ENCODE measurements around the gene CTNNA1.

The CTNNA1 gene

DNA sequence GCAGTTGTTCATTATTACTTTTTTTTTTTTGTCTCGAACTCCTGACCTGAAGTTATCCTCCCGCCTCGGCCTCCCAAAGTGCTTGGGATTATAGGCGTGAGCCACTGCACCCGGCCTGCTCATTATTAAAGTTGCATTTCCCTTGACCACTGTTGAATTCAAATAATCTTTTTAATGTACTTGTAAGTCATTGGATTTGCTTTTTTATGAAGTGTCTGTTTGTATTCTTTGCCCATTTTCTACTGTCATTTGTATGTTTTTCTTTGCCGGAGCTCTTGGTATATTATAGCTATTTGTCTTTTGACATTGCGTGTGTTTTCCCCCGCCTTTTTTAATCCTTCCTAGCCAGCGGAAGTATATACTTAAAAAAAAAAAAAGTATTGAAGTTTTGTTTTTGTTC is 99.9 kb downstream of the CTNNA1 start:
- no peak overlapping the region for H3K27ac ChIP-seq (ENCODE audit: low read depth, low read length)
- no peaks in the 10 kb centered on the region for H3K36me3 ChIP-seq (ENCODE audit: control insufficient read depth, insufficient read depth, low read length)
- H3K9ac ChIP-seq (ENCODE audit: low read length): no peak overlapping the region
- H3K27me3 ChIP-seq (ENCODE audit: control insufficient read depth, insufficient read depth, low read length): no peaks in the 10 kb centered on the region
- peaks cover 3% of the 10 kb centered on the region for H3K4me1 ChIP-seq (ENCODE audit: control insufficient read depth, insufficient read depth, low read length)
- no peak overlapping the region for H3K4me3 ChIP-seq (ENCODE audit: low read length)

- peaks cover 5% of the 10 kb centered on the region for H3K36me3 ChIP-seq (ENCODE audit: control insufficient read depth, insufficient read depth, low read length)
- no peak overlapping the region for H3K4me3 ChIP-seq (ENCODE audit: low read length)
- no peak overlapping the region for H3K9ac ChIP-seq (ENCODE audit: low read length)
- H3K27ac ChIP-seq (ENCODE audit: low read depth, low read length): no peak overlapping the region
- H3K4me1 ChIP-seq (ENCODE audit: control insufficient read depth, insufficient read depth, low read length): no peaks in the 10 kb centered on the region
- H3K27me3 ChIP-seq (ENCODE audit: control insufficient read depth, insufficient read depth, low read length): no peaks in the 10 kb centered on the region
These were observed 113.8 kb downstream of the CTNNA1 start for GRCh38 chr5:138867011-138867410.

- Histone ChIP-seq H3K36me3 (ENCODE audit: control insufficient read depth, insufficient read depth, low read length) (no peaks in the 10 kb centered on the region), H3K27me3 (ENCODE audit: control insufficient read depth, insufficient read depth, low read length) (no peaks in the 10 kb centered on the region), H3K9ac (ENCODE audit: low read length) (no peak overlapping the region), H3K27ac (ENCODE audit: low read depth, low read length) (no peak overlapping the region), H3K4me1 (ENCODE audit: control insufficient read depth, insufficient read depth, low read length) (no peaks in the 10 kb centered on the region), H3K4me3 (ENCODE audit: low read length) (no peak overlapping the region)
These were observed 115.8 kb downstream of the CTNNA1 start for GRCh38 chr5:138869038-138869437.

- H3K4me1 ChIP-seq (ENCODE audit: control insufficient read depth, insufficient read depth, low read length): no peaks in the 10 kb centered on the region
- H3K27ac ChIP-seq (ENCODE audit: low read depth, low read length): no peak overlapping the region
- no peaks in the 10 kb centered on the region for H3K36me3 ChIP-seq (ENCODE audit: control insufficient read depth, insufficient read depth, low read length)
- H3K9ac ChIP-seq (ENCODE audit: low read length): no peak overlapping the region
- no peaks in the 10 kb centered on the region for H3K27me3 ChIP-seq (ENCODE audit: control insufficient read depth, insufficient read depth, low read length)
- no peak overlapping the region for H3K4me3 ChIP-seq (ENCODE audit: low read length)
These were observed 116.7 kb downstream of the CTNNA1 start for GRCh38 chr5:138869763-138870500.

GRCh38 chr5:138870611-138871010 is 117.4 kb downstream of the CTNNA1 start:
- no peak overlapping the region for H3K9ac ChIP-seq (ENCODE audit: low read length)
- peaks cover 5% of the 10 kb centered on the region for H3K4me1 ChIP-seq (ENCODE audit: control insufficient read depth, insufficient read depth, low read length)

DNA sequence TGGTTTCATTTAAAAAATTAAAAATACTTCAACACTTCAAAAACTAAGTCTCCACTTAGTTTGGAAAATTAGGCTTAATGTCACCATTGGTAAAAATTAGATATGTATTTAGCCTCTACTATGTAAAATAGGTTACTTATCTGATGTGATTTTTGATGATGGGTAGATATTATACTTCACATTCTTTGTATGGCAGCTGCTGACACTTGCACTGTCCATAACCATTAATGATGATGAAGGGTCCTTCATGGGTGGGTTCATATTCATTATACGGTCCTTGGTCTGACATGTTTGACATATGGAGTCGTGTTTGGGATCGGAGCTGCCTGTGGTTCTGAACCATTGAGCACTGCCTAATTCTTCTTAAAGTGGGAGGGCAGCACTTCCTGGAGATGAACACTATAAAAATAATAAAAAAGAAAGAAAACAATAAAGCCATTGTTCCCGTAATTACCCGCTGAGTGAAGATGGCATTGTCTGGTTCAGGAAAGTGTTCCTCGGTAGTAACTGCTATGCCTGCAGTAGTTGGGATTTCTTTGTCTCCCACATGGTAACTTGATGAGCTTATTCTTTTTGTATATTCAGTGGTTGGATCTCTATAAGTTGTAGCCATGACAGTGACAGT is 119.7 kb downstream of the CTNNA1 start:
- Histone ChIP-seq H3K4me3 (ENCODE audit: low read length) (no peak overlapping the region), H3K27me3 (ENCODE audit: control insufficient read depth, insufficient read depth, low read length) (no peaks in the 10 kb centered on the region), H3K9ac (ENCODE audit: low read length) (no peak overlapping the region), H3K36me3 (ENCODE audit: control insufficient read depth, insufficient read depth, low read length) (no peaks in the 10 kb centered on the region), H3K27ac (ENCODE audit: low read depth, low read length) (no peak overlapping the region), H3K4me1 (ENCODE audit: control insufficient read depth, insufficient read depth, low read length) (peaks cover 6% of the 10 kb centered on the region)

More at GRCh38 chr5:138870611-138871010, 117.4 kb downstream of the CTNNA1 start:
- no peaks in the 10 kb centered on the region for H3K36me3 ChIP-seq (ENCODE audit: control insufficient read depth, insufficient read depth, low read length)
- no peak overlapping the region for H3K27ac ChIP-seq (ENCODE audit: low read depth, low read length)
- no peak overlapping the region for H3K4me3 ChIP-seq (ENCODE audit: low read length)
- no peaks in the 10 kb centered on the region for H3K27me3 ChIP-seq (ENCODE audit: control insufficient read depth, insufficient read depth, low read length)

DNA sequence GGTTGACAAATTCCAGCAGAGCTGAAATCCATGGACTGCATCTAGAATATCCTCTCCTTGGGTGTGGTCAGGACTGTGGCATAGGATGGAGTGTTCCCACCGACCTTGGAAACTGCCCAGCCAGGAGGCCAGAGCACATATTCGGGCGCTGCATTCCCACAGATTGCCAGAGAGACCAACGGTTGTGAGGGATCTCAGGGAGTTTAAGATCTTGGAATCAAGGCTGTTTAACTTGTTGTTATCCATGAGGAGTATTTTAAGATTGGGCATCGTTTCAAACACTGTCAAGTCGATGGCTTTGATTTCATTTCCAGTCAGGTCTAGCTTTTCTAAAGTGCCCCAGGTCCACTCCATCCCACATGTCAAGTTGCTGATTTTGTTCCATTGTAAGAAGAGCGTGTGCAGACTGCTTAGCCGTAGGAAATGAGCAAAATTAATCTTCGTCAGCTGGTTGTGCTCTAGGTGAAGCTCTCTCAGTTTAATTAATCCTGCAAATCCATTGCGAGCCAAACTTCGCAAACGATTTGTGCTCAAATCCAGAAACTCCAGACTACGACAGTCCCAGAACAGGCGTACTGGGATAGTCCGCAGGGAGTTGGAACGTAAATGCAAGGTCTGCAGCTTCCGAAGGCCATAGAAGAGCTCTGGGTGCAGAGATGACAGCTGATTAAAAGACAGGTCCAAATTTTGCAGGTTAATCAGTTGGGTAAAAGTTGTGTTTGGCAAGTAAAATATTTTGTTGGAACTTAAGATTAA is 120.4 kb downstream of the CTNNA1 start:
- peaks cover 6% of the 10 kb centered on the region for H3K4me1 ChIP-seq (ENCODE audit: control insufficient read depth, insufficient read depth, low read length)
- H3K36me3 ChIP-seq (ENCODE audit: control insufficient read depth, insufficient read depth, low read length): no peaks in the 10 kb centered on the region
- H3K27ac ChIP-seq (ENCODE audit: low read depth, low read length): no peak overlapping the region
- H3K27me3 ChIP-seq (ENCODE audit: control insufficient read depth, insufficient read depth, low read length): no peaks in the 10 kb centered on the region
- no peak overlapping the region for H3K9ac ChIP-seq (ENCODE audit: low read length)
- no peak overlapping the region for H3K4me3 ChIP-seq (ENCODE audit: low read length)

- Histone ChIP-seq H3K27ac (ENCODE audit: low read depth, low read length) (no peak overlapping the region), H3K4me3 (ENCODE audit: low read length) (no peak overlapping the region), H3K36me3 (ENCODE audit: control insufficient read depth, insufficient read depth, low read length) (no peaks in the 10 kb centered on the region), H3K9ac (ENCODE audit: low read length) (no peak overlapping the region), H3K4me1 (ENCODE audit: control insufficient read depth, insufficient read depth, low read length) (peaks cover 6% of the 10 kb centered on the region), H3K27me3 (ENCODE audit: control insufficient read depth, insufficient read depth, low read length) (no peaks in the 10 kb centered on the region)
These were observed 121.0 kb downstream of the CTNNA1 start for GRCh38 chr5:138874241-138874640.

DNA sequence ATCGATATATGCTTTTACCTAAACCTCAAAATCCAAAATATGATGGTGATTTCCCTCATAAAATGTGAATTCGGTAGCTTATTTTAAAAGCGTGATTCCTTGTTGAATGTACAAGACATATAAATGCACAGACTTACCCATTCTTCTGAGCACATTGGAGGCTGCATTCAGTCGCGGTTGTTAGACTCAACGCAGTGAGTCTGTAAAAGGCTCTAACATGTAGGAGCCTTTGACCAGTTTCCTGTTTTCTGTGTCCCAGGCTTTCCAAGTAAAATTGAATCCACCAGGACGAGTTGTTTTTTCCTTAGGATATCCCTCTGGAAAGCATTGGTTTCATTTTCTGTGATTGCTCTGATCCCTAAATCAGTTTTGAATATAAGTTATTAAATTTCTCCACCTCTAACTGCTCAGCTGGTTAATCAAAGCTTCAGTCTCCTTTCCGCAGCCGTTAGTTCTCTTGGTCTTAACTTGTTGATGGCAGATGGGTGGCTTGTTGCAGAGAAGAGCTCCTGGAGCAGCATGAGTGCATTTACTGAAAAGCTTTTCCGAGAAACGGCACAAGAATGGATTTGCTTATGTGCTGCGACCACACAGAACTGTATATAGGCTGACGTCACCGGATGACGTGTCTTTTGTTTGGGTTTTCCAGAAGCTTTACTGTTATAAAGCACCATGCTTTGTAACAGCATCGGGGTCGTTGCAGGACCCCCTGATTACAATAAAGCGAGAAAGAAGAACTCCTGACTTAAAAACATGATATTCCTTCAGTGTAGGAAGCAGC is 121.7 kb downstream of the CTNNA1 start, which contains the start of gene LRRTM2:
Gene LRRTM2, minus strand, starts transcription at position 565 of the 781 bp plus-strand sequence. Its CDS starts 424 bp downstream, at position 141.
- peak within 1 kb of the TSS; percentile 63 for H3K4me3 ChIP-seq (ENCODE audit: low read length)
- peaks cover 6% of the 10 kb centered on the region for H3K4me1 ChIP-seq (ENCODE audit: control insufficient read depth, insufficient read depth, low read length)
- H3K36me3 ChIP-seq (ENCODE audit: control insufficient read depth, insufficient read depth, low read length): no peaks in the 10 kb centered on the region
- no peak within 1 kb of the TSS for H3K9ac ChIP-seq (ENCODE audit: low read length)
- no peaks in the 10 kb centered on the region for H3K27me3 ChIP-seq (ENCODE audit: control insufficient read depth, insufficient read depth, low read length)
- peak within 1 kb of the TSS; percentile 40 for H3K27ac ChIP-seq (ENCODE audit: low read depth, low read length)

GRCh38 chr5:138875552-138875875 is 122.3 kb downstream of the CTNNA1 start:
- Histone ChIP-seq H3K9ac (ENCODE audit: low read length) (no peak overlapping the region), H3K36me3 (ENCODE audit: control insufficient read depth, insufficient read depth, low read length) (no peaks in the 10 kb centered on the region), H3K27ac (ENCODE audit: low read depth, low read length) (peak overlapping the region; percentile 40), H3K27me3 (ENCODE audit: control insufficient read depth, insufficient read depth, low read length) (no peaks in the 10 kb centered on the region), H3K4me3 (ENCODE audit: low read length) (peak overlapping the region; percentile 63), H3K4me1 (ENCODE audit: control insufficient read depth, insufficient read depth, low read length) (peaks cover 6% of the 10 kb centered on the region)

DNA sequence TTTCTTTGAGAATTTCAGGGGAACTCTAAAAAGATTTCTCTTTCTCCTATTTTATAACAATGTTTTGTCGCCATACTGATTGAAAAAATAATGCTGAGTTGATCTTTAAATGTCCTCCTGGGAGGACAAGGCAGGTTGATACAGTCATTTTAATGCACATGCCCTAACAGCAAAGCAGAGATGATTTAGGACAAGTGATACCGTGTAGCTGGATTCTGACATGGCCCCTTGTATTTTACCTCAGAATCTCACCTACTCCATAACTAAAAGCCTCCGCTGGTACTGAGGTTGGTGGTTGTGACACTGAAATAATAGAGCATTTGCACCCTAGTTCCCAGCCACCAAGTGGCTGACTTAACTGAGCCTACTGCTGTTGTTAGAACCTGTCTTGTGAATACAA is 122.7 kb downstream of the CTNNA1 start:
- H3K4me1 ChIP-seq (ENCODE audit: control insufficient read depth, insufficient read depth, low read length): peaks cover 6% of the 10 kb centered on the region
- H3K9ac ChIP-seq (ENCODE audit: low read length): no peak overlapping the region
- no peaks in the 10 kb centered on the region for H3K36me3 ChIP-seq (ENCODE audit: control insufficient read depth, insufficient read depth, low read length)
- no peak overlapping the region for H3K4me3 ChIP-seq (ENCODE audit: low read length)
- no peaks in the 10 kb centered on the region for H3K27me3 ChIP-seq (ENCODE audit: control insufficient read depth, insufficient read depth, low read length)
- no peak overlapping the region for H3K27ac ChIP-seq (ENCODE audit: low read depth, low read length)

- no peak overlapping the region for H3K27ac ChIP-seq (ENCODE audit: low read depth, low read length)
- peaks cover 6% of the 10 kb centered on the region for H3K4me1 ChIP-seq (ENCODE audit: control insufficient read depth, insufficient read depth, low read length)
- no peak overlapping the region for H3K4me3 ChIP-seq (ENCODE audit: low read length)
- no peak overlapping the region for H3K9ac ChIP-seq (ENCODE audit: low read length)
- no peaks in the 10 kb centered on the region for H3K27me3 ChIP-seq (ENCODE audit: control insufficient read depth, insufficient read depth, low read length)
- H3K36me3 ChIP-seq (ENCODE audit: control insufficient read depth, insufficient read depth, low read length): no peaks in the 10 kb centered on the region
These were observed 123.6 kb downstream of the CTNNA1 start for GRCh38 chr5:138876811-138877210.

Data from rectal smooth muscle tissue (tissue), 1 donor.